Spleen (tissue), 7 donors: ENCODE data around the gene PDE4DIP.
"Not testable (repeated sequence)": the region's sequence is repeated elsewhere in the genome, so short reads cannot be mapped to it uniquely, and the experiment has no call there.

Source experiments
- POLR2A ChIP-seq, 3 donors: fragments of 450-650 bp; IDR thresholded peaks; one replicate each; pipeline ENCODE4 v1.5.1; 2017; ENCODE audit warnings: antibody characterized with exemption in 3 of 3, mild to moderate bottlenecking in 1 of 3
- TF ChIP-seq, protein P1 (sequence below), 11 experiments: fragments of 200-600 bp in 7 of 11; fragments of 450-650 bp in 4 of 11; sonication (generic) in 4 of 11; IDR thresholded peaks in 8 of 11; conservative IDR thresholded peaks in 3 of 11; 1 replicate in 7 of 11; 2 replicates in 4 of 11; pipeline versions ENCODE4 v1.4.0 to v1.8.0; 2016 to 2021; ENCODE audit warnings: antibody characterized with exemption in 11 of 11, inconsistent platforms in 4 of 11, mild to moderate bottlenecking in 1 of 11
- donor health status: DM: no; HTN: no; CAD: no; lungs with moderate emphysema.
- donor health status: DM: no; HTN: no; CAD: no.
- donor health status: DM: no; HTN: no; CAD: no.

DNA sequence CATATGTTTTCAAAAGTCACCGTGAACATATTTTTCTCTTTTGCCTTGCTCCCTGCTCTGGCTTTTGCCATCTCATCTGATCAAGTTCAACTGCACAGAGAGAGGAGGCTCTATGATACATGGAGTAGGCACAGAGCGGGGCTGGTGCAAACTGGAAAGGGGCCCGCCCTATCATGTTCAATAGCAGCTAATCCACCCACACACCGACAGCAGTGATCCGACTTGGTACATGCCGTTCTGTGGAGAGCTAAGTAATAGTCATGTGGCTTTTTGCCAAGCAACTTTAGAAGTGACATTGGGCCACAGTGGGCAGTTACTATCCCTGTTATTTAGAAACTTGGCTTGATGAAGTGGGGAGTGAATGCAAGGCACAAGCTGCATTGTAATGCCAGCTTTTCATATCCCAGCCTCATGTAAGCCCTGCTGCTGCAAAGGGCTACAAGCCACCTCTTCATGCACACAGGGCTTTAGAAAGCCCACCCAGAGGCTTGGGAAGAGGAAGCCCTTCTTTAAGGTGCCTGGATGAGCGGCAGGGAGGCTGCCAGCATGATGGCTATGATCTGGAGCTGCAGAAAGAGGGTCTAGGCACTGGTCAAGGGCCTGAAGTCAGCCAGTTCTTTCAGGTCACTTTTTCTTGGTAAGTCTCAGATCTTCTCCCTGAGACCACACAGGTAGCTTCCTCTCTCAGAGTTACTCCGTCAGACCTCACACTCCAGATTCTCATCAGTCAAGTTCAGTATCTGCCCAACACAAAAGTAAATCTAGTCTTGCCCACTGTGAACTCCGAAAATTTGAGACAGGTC lies 57.1 kb downstream of the PDE4DIP start:
- TF ChIP-seq, protein P1, sequence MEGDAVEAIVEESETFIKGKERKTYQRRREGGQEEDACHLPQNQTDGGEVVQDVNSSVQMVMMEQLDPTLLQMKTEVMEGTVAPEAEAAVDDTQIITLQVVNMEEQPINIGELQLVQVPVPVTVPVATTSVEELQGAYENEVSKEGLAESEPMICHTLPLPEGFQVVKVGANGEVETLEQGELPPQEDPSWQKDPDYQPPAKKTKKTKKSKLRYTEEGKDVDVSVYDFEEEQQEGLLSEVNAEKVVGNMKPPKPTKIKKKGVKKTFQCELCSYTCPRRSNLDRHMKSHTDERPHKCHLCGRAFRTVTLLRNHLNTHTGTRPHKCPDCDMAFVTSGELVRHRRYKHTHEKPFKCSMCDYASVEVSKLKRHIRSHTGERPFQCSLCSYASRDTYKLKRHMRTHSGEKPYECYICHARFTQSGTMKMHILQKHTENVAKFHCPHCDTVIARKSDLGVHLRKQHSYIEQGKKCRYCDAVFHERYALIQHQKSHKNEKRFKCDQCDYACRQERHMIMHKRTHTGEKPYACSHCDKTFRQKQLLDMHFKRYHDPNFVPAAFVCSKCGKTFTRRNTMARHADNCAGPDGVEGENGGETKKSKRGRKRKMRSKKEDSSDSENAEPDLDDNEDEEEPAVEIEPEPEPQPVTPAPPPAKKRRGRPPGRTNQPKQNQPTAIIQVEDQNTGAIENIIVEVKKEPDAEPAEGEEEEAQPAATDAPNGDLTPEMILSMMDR (IDR thresholded peaks at IDR 0.05 in 8 of 11, conservative IDR thresholded peaks at IDR 0.05 in 3 of 11) = not testable (repeated sequence)
- TF ChIP-seq POLR2A (IDR thresholded peaks at IDR 0.05) = not testable (repeated sequence)
